Dedifferentiated amniotic fluid mesenchymal stem cell (primary cell): Measurements from ENCODE around the gene TMIGD3.
"Not testable (repeated sequence)": the region's sequence is repeated elsewhere in the genome, so short reads cannot be mapped to it uniquely, and the experiment has no call there.

Source experiments
- DNase-seq: peaks from one replicate; pipeline ENCODE4 v3.0.0-alpha.2; 2016; ENCODE audit errors: extremely low spot score

The TMIGD3 gene

DNA sequence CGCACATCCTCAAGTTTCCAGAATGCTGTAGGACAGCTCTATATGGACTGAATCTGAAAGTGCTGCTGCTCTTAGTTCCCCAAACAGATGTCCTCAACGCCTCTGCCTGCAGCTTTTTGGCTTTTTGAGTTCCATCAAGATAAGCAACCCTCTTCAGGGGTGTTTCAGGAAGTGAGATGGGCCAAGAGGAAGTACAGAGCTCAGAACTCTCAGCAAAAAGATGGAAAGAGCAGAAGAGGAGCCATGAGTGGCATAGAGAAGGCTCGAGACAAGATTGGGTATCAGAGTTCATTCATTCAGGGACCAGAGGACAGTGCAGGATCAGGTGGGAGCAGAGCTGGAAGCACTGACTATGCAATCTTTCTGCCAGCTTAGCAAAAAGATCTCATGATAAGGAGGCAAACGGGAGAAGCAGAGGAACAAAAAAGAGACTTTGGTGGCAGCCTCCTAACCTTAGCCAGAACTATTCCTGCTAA is at the start of gene TMIGD3, which contains the start of gene ADORA3:
TSS of gene TMIGD3 (minus strand) at position 49 of the 476 bp plus-strand sequence. CDS start 279 bp downstream, outside the sequence.
TSS of gene ADORA3 (minus strand) at position 49 of the 476 bp plus-strand sequence. CDS start 279 bp downstream, outside the sequence.
- no peak for DNase-seq

DNA sequence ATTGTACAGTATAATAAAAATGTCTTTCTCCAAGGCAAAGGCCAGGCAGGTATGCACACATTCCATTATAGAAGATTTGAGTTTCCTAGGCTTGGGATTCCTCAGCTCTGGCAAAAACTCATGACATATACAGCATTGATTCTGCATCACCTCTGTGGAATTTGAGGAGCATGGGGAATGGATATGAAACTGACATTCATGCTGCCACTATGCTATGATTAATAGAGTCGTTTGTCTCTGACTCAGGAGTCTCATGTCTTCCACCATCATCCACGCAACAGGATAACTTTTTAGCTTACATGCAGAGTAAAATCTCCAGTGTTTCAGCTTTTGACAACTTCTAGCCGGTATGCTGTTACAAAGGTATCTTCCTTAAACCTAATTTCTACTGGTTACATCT is 49.8 kb upstream of the TMIGD3 start:
- peak; percentile 17 for DNase-seq

DNA sequence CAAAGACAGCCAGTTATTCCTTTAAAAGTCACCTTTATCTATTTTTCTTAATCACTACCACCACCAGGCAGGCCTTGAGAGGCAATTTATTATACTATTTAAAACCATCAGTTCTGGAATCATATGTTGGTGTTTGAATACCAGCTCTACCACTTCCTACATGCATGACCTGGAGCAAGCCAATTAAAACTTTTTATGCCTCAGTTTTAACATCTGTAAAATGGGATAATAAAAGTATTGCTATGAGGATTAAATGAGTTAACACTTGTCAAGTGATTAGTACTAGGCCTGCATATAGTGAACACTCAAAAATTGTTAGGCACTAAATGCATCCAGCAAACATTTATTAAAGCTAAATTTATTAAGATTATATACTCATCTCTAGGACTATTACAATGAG is 49.2 kb upstream of the TMIGD3 start:
- no peak for DNase-seq

DNA sequence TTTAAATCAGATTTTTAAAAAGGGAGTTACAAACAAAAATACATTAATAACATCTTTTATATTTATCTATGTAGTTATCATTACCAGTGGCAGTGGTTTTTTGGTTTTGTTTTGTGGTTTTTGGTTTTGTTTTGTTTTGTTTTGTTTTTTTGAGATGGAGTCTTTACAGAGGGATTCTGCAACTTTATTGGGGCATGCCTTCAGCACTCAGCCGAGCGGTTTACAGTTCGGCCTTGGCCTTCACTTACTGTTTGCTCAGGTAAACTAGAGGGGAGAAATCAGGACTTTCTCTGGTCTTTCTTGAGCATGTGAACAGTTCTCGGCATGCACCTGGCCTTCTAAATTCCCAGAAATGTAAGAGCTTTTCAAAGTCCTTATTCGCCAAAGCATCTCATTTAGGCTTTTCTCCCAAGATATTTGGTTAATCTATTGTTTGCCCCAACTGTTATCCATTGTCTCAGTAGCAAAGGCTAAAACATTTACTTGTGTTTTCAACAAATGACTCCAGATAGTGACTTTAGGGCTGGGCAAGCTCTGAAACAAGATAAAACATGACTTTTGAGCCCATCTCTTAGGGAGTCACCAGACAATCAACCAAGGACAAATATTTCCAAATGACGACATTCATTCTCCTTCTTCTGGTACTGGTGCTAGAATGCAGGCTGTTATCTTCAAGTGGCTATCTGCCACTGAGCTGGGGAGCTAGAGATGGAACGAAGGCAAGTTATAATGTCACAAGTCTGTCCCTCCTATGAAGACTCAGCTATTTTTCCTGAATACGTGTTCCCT is 48.4 kb upstream of the TMIGD3 start:
- no peak for DNase-seq

DNA sequence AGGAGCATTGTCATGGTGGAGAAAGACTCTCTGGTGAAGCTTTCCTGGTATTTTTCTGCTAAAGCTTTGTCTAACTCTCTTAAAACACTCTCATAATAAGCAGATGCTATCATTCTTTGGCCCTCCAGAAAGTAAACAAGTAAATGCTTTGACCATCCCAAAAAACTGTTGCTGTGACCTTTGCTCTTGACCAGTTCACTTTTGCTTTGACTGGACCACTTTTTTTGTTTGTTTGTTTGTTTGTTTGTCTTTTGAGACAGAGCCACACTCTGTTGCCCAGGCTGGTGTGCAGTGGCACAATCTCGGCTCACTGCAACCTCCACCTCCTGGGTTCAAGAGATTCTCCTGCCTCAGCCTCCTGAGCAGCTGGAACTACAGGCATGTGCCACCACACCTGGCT is 44.4 kb upstream of the TMIGD3 start:
- not testable (repeated sequence) for DNase-seq

DNA sequence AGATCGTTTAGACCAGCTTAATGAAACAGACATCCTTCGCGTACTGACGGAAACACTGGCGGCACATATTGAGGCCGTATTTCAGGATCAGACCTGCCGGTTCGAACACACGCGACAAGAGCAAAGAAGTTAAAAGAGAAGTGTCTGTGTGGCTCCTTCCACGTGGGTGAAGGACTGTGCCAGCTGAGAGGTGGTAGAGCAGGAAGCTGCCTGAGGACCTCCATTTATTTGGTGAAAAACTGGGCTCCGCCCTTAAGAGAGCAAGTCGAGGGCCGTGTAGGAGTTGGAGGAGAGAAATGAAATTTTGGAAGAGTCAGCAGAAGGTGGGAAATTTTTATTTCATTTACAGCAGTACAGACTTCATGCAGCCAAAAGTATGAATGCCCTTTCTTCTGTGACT is 38.8 kb upstream of the TMIGD3 start:
- no peak for DNase-seq

DNA sequence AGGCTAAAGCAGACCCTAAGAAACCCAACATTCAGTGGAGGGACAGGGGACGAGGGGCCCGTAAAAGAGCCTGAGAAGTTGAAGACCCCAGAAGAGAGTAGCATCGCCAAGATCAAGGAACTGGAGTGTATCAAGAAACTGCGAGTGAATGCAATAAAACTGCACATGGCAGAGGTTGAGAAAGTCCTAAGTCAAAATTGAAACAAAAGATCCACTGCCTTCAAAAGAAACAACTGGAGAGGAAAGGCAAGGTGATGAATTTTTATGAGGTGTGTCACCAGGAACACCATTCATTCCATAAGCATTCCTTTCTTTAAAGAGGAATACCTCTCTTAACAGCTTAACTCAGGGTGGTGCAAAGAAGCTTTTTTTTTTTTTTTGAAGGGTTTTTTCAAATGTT is 38.3 kb upstream of the TMIGD3 start:
- DNase-seq = no peak

DNA sequence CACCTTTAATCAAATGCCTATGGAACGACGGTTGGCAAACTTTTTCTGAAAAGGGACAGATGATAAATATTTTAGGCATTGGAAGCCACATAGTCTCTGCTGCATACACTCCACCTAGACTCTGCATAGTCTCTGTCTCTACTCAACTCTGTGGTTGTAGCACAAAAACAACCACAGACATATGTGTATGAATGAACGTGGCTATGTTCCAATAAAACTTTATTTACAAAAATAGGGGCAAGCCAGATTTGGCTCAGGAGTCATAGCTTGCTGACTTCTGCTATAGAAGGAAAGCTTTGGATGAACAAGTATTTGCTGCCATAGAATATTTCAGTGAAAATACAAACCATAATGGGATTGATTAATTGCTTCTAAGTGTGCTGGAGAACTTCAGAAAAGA is 37.5 kb upstream of the TMIGD3 start:
- DNase-seq = no peak

DNA sequence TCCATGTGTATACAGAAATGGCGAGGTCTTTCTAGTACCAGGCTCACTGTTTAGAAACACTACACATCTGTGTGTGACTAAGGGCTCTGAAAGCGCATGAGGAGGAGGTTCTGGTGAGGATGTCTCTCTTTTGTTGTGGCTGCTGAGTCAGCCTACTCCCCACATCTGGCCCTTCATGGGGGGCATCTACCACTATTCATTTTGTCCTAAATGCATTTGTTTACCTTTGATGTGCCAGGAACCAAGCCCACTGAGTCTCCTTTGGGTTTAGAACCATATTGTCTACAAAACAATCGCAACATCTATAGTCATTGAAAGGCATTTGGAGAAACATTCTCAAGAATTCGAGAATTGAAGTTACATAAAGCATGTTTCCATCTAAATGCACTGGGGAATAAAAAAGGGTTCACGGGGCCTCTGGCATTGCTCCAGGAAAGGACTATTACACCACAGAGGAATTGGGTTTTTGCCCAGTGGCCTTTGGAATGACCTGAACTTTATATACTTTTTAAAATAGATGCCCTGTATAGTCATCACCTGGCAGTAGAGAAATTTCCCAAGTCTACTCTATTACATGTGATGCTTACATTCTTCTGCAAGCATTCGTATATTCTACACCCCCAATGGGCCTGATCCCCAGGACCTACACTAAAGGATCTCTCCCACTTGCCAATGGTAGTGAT is 35.1 kb upstream of the TMIGD3 start:
- no peak for DNase-seq

DNA sequence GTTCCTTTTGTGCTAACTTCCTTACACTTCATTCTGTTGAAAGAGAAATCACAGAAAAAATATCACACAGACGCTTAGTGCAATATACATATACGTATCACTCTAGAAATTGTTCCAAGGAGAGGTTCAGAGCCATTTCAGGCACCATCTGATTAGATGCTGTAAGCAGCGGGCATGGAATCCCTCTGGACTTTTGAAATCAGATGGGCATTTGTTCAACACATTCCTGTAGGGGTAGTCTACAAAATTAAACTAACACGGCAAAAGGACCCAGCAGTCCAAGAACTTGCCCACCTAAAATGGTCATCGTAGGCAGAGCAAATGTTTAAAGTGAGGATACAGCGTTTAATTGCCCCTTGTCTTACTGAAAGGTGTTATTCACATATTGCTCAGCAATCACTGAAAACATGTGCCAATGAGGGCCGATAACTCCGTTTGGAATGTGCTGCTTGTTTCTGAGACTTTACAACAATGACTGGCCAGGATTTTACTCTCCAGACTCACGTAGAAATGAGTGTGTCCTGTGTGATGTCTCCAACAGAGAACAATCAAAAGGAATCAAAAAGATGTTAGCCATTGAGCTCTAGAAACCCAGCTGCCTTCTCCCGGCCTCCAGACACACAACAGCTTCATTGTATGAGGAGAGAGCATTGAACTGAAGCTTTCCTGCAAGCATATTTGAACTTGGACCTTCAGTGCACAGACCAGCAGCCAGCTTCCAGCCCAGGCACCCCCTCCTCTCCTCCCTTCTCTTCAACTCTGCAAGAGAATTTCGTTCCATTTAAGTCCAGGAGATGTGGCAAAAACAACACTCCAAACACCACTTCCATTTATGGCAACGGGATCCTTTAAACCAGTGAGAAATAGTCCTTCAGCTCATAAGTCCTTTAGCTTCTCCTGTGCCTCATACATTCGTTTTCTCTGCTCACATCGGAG is 32.1 kb upstream of the TMIGD3 start:
- no peak for DNase-seq

DNA sequence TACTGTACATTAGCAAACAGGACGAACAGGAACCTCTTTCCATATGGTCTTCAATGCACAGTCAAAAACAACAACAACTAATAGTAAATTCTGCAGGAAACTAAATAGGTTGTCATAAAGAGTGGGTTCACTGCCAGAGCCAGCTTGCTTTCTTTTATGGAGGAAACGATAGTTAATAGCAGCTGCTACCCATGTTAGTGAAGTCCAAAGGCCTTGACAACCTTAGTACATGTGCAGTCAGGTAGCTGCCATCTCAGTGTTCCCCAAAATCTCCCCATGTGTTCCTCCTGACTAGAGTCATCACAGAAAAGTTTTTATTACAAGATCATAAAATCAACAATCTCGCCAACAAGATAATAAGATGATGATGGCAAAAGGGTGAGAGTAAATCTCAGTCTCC is 16.6 kb upstream of the TMIGD3 start:
- no peak for DNase-seq

DNA sequence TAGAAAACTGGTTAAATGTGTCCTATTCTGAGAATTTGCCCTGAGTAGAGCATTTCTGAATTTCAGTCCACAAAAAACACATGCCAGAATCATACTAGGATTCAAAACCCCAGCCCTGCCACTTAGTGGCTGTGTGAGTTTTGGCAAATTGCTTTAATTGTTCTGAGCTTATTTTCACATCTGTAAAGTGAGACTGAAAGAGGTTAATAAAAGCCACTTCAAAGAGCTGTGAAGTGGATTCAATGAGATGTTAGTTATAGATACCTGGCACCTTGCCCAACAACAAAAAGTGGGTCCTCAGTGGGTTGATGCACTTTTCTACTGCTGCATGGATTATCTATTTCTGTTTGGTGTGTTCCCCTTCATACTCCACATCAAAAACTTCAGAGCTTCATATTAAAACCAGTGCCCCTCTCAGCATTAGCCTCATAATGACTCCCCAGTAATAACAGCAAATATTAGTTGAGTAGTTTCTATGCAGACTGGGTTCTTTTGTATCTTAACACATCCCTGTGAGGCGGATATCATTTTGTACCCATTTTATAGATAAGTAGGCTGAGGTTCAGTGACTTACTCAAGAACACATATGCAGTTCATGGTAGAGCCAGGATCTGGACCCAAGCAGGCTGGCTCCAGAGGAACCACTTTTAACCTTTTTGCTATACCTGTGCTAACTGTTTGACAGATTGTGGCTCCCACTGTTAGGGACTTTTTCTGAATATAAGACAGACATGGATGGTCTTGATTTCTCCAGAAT is 14.2 kb upstream of the TMIGD3 start:
- no peak for DNase-seq

DNA sequence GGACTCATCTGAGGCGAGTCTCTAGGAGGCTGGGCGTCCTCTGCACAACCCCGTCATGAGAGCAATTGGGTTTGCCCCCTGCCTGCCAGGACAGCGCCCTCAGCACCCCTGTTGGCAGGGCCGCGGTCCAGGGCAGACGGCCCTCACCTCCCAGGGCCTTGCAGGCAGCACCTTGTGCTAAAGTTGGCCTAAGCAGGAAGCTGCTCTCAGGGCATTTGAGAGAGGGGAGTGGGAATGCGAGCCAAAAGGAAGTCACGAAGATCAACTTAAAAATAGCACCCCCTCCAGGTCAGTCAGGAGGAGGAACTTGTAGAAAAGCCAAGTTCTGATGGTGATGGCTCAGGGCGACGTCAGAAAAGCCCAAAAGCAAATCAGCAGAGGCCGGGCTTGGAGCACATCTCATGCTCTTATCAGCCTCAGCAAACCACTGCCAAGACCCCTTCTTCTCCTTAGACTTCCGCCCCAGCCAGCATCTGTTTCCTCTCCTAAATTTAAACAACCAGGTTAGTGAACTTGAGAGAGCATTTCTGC is 12.6 kb upstream of the TMIGD3 start:
- no peak for DNase-seq

DNA sequence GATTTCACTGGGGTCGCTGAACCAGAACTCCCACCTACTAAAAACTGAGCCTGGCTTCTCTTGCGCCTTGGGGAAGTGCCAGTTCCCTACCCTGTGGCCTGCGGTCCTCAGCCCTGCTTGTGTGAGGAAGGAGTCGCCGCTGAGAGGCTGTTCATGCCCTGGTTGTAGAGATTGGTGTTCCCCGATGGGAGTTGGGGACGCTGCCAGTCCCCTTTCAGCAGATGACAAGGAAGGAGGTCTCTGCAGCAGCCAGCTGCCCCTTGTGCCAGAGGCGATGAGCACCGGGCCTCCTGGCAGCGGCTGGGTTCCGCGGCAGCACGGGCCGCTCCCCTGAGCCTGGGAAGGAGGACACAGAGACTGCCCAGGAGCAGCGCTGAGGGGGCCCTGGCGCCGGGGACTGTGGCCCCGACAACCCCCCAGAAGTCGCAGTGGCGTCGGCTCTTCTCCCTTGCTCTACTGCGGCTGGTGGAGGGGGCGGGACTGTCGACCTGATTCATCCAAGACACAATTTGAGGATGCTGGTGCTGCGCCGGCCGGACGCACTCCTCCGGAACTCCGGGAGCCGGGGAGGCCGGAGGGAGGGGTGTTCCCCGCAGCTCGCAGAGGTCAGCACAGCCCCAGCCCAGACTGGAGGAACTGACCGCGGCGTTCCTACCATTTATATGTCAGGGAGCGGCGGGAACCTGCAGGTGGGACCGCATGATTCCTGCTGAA is 12.0 kb upstream of the TMIGD3 start:
- no peak for DNase-seq

DNA sequence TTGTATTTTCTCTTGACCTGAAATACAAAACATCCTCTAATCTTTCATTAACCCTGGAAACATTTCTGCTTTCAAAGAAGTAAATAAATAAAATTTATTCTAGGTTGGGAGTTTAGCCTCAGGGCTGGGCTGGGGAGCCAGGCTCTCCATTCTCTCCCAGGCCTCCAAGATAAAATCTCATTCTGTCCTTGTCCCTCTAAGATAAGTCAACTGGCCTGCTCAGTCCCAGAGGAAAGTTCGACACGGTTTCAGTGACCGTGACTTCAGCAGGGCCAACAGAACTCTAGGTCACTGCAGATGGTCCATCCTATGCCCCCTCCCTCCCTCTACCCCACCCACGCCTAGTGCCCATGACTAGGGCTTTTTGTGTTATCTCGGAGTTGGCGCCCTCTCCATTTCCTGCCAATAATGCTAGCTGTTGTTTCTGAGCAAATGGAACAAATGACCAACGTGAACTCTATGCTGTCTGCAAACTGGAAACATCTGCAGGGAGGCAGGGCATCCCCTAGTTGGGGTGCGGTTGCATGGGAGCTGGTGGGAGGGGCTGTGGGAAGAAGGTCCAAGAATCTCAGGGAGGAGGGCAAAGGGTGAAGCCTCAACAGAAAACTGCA is 10.1 kb upstream of the TMIGD3 start:
- no peak for DNase-seq

DNA sequence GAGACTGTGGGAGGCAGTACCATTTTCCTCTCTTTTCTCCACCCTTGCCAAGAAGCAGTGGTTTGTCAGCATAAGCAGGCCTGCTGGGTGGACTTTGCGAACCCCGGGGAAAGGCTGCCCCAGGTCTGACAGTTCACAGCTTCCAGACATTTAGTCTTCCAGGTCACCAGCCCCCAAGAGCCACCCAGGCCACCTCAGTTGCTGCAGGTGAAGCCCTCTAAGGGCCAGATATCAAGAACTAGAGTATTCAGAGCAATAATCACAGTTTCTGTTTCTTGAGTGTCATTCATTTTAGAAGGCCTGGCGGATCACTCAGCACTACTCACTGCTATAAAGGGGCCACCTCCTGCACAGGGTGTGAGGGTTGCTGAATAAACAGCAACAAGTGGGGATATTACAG is 9.5 kb upstream of the TMIGD3 start:
- DNase-seq = no peak

DNA sequence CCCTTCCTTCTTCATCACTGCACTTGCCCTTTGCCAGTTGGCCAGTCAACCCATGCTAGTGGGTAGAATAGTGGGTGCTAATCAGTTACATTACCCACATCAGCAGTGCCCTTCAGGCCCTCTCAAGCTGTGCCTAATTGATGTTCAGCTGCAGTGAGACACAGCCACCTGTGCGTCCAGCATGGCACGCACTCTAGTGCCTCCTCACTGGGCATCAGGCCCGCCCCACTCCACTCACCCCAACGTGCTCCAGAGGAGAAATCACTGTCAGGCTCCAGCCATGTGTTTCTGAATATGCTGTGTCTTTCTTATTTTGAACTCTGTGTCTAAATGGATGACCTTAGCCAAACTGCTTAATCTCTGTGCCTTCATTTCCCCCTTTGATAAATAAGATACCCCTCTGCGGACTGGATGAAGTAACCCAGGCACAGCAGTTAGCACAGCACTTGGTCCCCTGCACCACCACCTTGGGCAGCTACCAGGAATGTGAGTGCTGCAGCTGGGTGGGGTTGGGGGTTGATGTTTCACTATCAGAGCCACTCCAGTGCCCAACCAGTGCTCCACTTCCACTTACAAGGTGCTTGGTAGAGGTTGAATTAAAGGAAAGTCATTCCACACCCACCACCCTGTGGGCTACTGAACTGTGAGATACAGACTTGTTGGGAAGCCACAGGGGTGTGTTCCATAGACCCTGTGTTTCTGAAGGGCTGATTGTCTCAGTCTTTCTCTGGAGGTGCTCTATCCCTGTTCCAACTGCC is 8.9 kb upstream of the TMIGD3 start:
- DNase-seq = no peak

DNA sequence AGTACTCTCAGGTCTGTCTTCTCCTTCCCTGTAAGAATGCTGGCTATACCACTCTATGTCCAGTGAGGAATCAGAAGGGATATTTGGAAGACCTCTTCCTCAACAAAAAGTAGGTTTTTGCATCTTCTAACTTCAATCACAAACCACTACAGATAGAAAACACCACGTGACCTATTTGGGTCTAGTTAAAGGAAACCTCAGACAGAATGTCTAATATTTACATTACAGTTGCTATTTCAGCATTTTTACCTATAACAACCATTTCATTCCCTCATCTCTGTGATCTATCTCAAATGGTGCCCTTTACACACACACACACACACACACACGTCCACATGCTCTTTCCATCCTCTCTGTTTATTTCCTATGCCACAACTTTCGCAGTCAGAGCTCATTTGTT is 7.9 kb upstream of the TMIGD3 start:
- no peak for DNase-seq

DNA sequence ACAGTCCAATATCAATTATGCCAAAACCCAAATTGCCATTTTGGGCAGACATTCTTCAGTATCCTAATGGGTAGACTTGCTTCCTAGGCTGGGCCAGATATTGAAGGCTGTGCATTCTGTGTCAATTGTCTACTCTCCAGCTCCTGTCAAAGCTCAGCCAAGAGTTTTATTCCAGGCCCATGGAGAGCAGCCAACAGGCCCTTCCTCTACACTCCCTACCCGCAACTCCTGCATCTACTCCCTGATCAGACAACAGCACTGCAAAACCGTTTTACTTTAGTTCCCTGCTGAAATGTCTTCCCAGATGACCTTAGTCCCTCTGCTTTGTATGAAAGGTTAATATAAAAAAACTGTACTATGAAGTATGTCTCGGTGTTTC is 6.6 kb upstream of the TMIGD3 start:
- no peak for DNase-seq
